Hepatic stellate cell (primary cell): Measurements from ENCODE around the gene HERC4.
"Not testable (repeated sequence)": the region's sequence is repeated elsewhere in the genome, so short reads cannot be mapped to it uniquely, and the experiment has no call there.

Source experiments
- DNase-seq: peaks from one replicate; pipeline ENCODE4 v3.0.0; 2011; ENCODE audit warnings: low spot score

The HERC4 gene

GRCh38 chr10:68046642-68047041 is 28.4 kb downstream of the HERC4 start:
- DNase-seq: no peak

- DNase-seq: peak; percentile 30
Observed at GRCh38 chr10:68043030-68043429, 32.1 kb downstream of the HERC4 start.

- DNase-seq: no peak
Observed at GRCh38 chr10:68032113-68032512, 43.0 kb downstream of the HERC4 start.

GRCh38 chr10:68027429-68027828 is 47.7 kb downstream of the HERC4 start:
- DNase-seq: no peak

GRCh38 chr10:68023292-68023691 is 51.8 kb downstream of the HERC4 start:
- no peak for DNase-seq

GRCh38 chr10:68022324-68022723 is 52.8 kb downstream of the HERC4 start:
- DNase-seq: not testable (repeated sequence)

GRCh38 chr10:68016519-68016918 is 58.6 kb downstream of the HERC4 start:
- DNase-seq: not testable (repeated sequence)

GRCh38 chr10:68010426-68010940 is 64.6 kb downstream of the HERC4 start:
- DNase-seq: no peak

- DNase-seq: no peak
Observed at GRCh38 chr10:68007356-68007755, 67.7 kb downstream of the HERC4 start.

GRCh38 chr10:68001539-68001938 is 73.5 kb downstream of the HERC4 start:
- DNase-seq: no peak

- no peak for DNase-seq
Observed at GRCh38 chr10:68001000-68001399, 74.1 kb downstream of the HERC4 start.

GRCh38 chr10:67990093-67990492 is 85.0 kb downstream of the HERC4 start:
- DNase-seq: no peak

- DNase-seq: no peak
Observed at GRCh38 chr10:67988606-67989005, 86.5 kb downstream of the HERC4 start.

- not testable (repeated sequence) for DNase-seq
Observed at GRCh38 chr10:67982603-67983002, 92.5 kb downstream of the HERC4 start.

- no peak for DNase-seq
Observed at GRCh38 chr10:67978749-67979148, 96.3 kb downstream of the HERC4 start.

GRCh38 chr10:67977251-67977650 is 97.8 kb downstream of the HERC4 start:
- no peak for DNase-seq

GRCh38 chr10:67976292-67977245 is 98.5 kb downstream of the HERC4 start:
- DNase-seq: no peak

GRCh38 chr10:67975871-67976270 is 99.2 kb downstream of the HERC4 start:
- DNase-seq: no peak

GRCh38 chr10:67971311-67971710 is 103.8 kb downstream of the HERC4 start:
- no peak for DNase-seq

- DNase-seq: no peak
Observed at GRCh38 chr10:67969875-67970274, 105.2 kb downstream of the HERC4 start.

- DNase-seq: not testable (repeated sequence)
Observed at GRCh38 chr10:67966035-67966434, 109.0 kb downstream of the HERC4 start.

- DNase-seq: no peak
Observed at GRCh38 chr10:67965456-67965855, 109.6 kb downstream of the HERC4 start.

- no peak for DNase-seq
Observed at GRCh38 chr10:67959839-67960476, 115.1 kb downstream of the HERC4 start.
